KMS-11 (cell line): ENCODE data around the gene LRP6.

ENCODE experiments used
- H2AFZ ChIP-seq: fragments of 200-600 bp; sonication (generic); 2 replicates; pipeline ENCODE4 v1.6.1; 2016; ENCODE audit warnings: antibody characterized with exemption, mixed run types, low read depth
- H3K27ac ChIP-seq: fragments of 200-600 bp; sonication (generic); 2 replicates; pipeline ENCODE4 v1.6.1; 2016; ENCODE audit warnings: mild to moderate bottlenecking, mixed run types
- H3K27me3 ChIP-seq: fragments of 200-600 bp; sonication (generic); 2 replicates; pipeline ENCODE4 v1.6.1; 2017; ENCODE audit warnings: mild to moderate bottlenecking, low read depth, mixed run types, moderate library complexity; ENCODE audit not compliant: insufficient read depth
- H3K36me3 ChIP-seq: fragments of 200-600 bp; sonication (generic); 2 replicates; pipeline ENCODE4 v1.6.1; 2017; ENCODE audit warnings: mild to moderate bottlenecking, mixed run types; ENCODE audit not compliant: insufficient read depth
- H3K4me1 ChIP-seq: fragments of 200-600 bp; sonication (generic); 2 replicates; pipeline ENCODE4 v1.6.1; 2016; ENCODE audit warnings: mild to moderate bottlenecking, low read depth, mixed run types; ENCODE audit not compliant: poor library complexity, severe bottlenecking
- H3K4me2 ChIP-seq: fragments of 200-600 bp; sonication (generic); 2 replicates; pipeline ENCODE4 v1.7.0; 2016; ENCODE audit warnings: mild to moderate bottlenecking, mixed run types
- H3K4me3 ChIP-seq: fragments of 200-600 bp; sonication (generic); IDR thresholded peaks from 2 replicates; pipeline ENCODE4 v1.6.1; 2017; ENCODE audit warnings: low read depth, low read length, mixed read lengths; ENCODE audit not compliant: insufficient read depth
- H3K79me2 ChIP-seq: fragments of 200-600 bp; sonication (generic); 2 replicates; pipeline ENCODE4 v1.6.1; 2016; ENCODE audit warnings: low read depth, mixed run types; ENCODE audit not compliant: insufficient read depth
- H3K9ac ChIP-seq: fragments of 200-600 bp; sonication (generic); 2 replicates; pipeline ENCODE4 v1.6.1; 2016; ENCODE audit warnings: mild to moderate bottlenecking, mixed run types
- H4K20me1 ChIP-seq: fragments of 200-600 bp; sonication (generic); 2 replicates; pipeline ENCODE4 v1.6.1; 2016; ENCODE audit warnings: mild to moderate bottlenecking, mixed run types; ENCODE audit not compliant: insufficient read depth
- CTCF ChIP-seq: fragments of 200-600 bp; sonication (generic); conservative IDR thresholded peaks from 2 replicates; pipeline ENCODE4 v1.6.1; 2017; ENCODE audit warnings: low read depth, mild to moderate bottlenecking, antibody characterized with exemption, low read length, moderate library complexity, mixed read lengths

Gene LRP6

GRCh38 chr12:12068751-12069150, 198.1 kb downstream of the LRP6 start:
- no peaks in the 10 kb centered on the region for H3K27me3 ChIP-seq
- no peaks in the 10 kb centered on the region for H3K79me2 ChIP-seq
- no peak overlapping the region for H3K4me3 ChIP-seq
- H3K9ac ChIP-seq, result no peak overlapping the region
- no peak overlapping the region for H3K27ac ChIP-seq
- no peak overlapping the region for H3K4me2 ChIP-seq
- no peak overlapping the region for H2AFZ ChIP-seq
- H4K20me1 ChIP-seq, result no peaks in the 10 kb centered on the region
- H3K36me3 ChIP-seq, result no peaks in the 10 kb centered on the region
- TF ChIP-seq CTCF, result no peak
- H3K4me1 ChIP-seq, result no peaks in the 10 kb centered on the region
